Measurements from ENCODE around the gene HS3ST5. TPM values are rescaled to one million over a fixed set of nuclear protein-coding genes. Genes with fewer than 3 reads are reported as not detected.
"Not testable (repeated sequence)": the region's sequence is repeated elsewhere in the genome, so short reads cannot be mapped to it uniquely, and the experiment has no call there.

The HS3ST5 gene
- total RNA-seq, 1 experiment from 2014 or later, result 8.7 TPM

DNA sequence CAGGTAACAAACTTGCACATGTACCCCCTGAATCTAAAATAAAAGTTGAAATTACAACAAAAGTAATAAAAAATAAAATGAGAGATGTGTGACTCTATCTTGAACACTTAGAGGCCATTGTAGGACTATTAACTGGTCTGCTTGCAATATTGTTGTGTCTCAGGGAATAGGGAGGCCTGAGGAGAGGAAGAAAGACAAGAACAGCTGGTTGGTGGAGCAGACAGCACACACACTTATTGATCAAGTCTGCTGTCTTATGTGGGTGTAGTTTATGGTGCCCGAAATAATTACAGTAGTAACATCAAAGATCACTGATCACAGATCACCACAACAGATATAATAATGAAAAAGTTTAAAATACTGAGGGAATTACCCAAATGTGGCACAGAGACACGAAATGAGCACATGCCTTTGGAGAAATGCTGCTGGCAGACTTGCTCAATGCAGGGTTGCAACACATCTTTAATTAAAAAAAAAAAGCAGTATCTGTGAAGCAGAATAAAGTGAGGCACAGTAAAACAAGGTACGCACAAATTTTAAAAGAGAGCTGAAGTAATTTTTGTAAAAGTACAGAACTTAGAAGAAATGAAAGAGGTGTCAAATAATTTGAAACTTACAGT lies 261.8 kb downstream of the HS3ST5 start:
- Mint-ChIP-seq H3K4me1 (peaks cover 28% of the 10 kb centered on the region), H3K4me3 (no peak overlapping the region), H3K9me3 (peaks cover 11% of the 10 kb centered on the region), H3K27ac (no peak overlapping the region), H3K36me3 (peaks cover 24% of the 10 kb centered on the region), H3K27me3 (ENCODE audit: low read depth) (no peaks in the 10 kb centered on the region)
- TF ChIP-seq SMAD3 (CRISPR knock-in tag; IDR thresholded peaks at IDR 0.05; ENCODE audit: borderline replicate concordance), result no peak
- TF ChIP-seq, protein P1, sequence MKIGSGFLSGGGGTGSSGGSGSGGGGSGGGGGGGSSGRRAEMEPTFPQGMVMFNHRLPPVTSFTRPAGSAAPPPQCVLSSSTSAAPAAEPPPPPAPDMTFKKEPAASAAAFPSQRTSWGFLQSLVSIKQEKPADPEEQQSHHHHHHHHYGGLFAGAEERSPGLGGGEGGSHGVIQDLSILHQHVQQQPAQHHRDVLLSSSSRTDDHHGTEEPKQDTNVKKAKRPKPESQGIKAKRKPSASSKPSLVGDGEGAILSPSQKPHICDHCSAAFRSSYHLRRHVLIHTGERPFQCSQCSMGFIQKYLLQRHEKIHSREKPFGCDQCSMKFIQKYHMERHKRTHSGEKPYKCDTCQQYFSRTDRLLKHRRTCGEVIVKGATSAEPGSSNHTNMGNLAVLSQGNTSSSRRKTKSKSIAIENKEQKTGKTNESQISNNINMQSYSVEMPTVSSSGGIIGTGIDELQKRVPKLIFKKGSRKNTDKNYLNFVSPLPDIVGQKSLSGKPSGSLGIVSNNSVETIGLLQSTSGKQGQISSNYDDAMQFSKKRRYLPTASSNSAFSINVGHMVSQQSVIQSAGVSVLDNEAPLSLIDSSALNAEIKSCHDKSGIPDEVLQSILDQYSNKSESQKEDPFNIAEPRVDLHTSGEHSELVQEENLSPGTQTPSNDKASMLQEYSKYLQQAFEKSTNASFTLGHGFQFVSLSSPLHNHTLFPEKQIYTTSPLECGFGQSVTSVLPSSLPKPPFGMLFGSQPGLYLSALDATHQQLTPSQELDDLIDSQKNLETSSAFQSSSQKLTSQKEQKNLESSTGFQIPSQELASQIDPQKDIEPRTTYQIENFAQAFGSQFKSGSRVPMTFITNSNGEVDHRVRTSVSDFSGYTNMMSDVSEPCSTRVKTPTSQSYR (CRISPR knock-in tag; IDR thresholded peaks at IDR 0.05), result no peak
- TF ChIP-seq, protein P2, sequence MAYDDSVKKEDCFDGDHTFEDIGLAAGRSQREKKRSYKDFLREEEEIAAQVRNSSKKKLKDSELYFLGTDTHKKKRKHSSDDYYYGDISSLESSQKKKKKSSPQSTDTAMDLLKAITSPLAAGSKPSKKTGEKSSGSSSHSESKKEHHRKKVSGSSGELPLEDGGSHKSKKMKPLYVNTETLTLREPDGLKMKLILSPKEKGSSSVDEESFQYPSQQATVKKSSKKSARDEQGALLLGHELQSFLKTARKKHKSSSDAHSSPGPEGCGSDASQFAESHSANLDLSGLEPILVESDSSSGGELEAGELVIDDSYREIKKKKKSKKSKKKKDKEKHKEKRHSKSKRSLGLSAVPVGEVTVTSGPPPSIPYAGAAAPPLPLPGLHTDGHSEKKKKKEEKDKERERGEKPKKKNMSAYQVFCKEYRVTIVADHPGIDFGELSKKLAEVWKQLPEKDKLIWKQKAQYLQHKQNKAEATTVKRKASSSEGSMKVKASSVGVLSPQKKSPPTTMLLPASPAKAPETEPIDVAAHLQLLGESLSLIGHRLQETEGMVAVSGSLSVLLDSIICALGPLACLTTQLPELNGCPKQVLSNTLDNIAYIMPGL (CRISPR knock-in tag; IDR thresholded peaks at IDR 0.05), result no peak
- no peak for TF ChIP-seq SP1 (CRISPR knock-in tag; conservative IDR thresholded peaks at IDR 0.05)
- TF ChIP-seq ZNF416 (CRISPR knock-in tag; IDR thresholded peaks at IDR 0.05), result no peak
- TF ChIP-seq ZNF263 (CRISPR knock-in tag; IDR thresholded peaks at IDR 0.05; ENCODE audit: low read depth), result no peak
- TF ChIP-seq, protein P3, sequence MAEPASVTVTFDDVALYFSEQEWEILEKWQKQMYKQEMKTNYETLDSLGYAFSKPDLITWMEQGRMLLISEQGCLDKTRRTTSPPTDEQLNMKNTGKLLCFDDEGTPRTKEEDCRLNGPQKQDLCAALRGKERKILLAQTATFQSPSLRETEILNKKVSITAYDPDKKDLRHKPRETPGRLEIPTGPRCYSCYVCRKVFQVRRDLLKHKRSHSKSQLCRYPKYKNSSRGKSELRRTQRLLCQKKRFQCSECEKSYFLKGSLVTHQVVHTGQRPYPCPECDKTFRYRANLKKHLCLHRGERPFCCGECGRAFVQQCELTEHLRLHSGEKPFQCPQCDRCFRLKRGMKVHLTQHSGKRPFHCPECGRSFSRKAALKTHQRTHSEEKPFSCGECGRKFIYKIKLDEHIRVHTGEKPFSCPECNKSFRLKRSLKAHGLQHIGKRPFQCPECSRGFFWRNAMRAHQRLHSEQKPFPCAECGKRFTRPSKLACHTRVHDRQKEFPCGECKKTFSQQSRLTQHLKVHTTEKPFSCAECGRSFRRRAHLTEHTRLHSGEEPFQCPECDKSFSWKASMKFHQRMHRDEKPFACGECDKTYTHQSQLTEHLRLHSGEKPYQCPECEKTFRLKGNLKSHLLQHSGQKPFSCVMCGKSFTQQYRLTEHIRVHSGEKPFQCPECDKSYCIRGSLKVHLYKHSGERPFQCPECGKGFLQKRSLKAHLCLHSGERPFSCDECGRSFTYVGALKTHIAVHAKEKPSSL (CRISPR knock-in tag; conservative IDR thresholded peaks at IDR 0.05), result no peak
- no peak for TF ChIP-seq MXD4 (CRISPR knock-in tag; IDR thresholded peaks at IDR 0.05; ENCODE audit: borderline replicate concordance)
- no peak for TF ChIP-seq FOXK1 (CRISPR knock-in tag; IDR thresholded peaks at IDR 0.05)
- TF ChIP-seq, protein P4, sequence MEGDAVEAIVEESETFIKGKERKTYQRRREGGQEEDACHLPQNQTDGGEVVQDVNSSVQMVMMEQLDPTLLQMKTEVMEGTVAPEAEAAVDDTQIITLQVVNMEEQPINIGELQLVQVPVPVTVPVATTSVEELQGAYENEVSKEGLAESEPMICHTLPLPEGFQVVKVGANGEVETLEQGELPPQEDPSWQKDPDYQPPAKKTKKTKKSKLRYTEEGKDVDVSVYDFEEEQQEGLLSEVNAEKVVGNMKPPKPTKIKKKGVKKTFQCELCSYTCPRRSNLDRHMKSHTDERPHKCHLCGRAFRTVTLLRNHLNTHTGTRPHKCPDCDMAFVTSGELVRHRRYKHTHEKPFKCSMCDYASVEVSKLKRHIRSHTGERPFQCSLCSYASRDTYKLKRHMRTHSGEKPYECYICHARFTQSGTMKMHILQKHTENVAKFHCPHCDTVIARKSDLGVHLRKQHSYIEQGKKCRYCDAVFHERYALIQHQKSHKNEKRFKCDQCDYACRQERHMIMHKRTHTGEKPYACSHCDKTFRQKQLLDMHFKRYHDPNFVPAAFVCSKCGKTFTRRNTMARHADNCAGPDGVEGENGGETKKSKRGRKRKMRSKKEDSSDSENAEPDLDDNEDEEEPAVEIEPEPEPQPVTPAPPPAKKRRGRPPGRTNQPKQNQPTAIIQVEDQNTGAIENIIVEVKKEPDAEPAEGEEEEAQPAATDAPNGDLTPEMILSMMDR (IDR thresholded peaks at IDR 0.05), result no peak
- no peak for TF ChIP-seq NR1H2 (CRISPR knock-in tag; IDR thresholded peaks at IDR 0.05)
- TF ChIP-seq OVOL2 (CRISPR knock-in tag; IDR thresholded peaks at IDR 0.05; ENCODE audit: borderline replicate concordance), result no peak
- TF ChIP-seq, protein P5, sequence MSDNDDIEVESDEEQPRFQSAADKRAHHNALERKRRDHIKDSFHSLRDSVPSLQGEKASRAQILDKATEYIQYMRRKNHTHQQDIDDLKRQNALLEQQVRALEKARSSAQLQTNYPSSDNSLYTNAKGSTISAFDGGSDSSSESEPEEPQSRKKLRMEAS (CRISPR knock-in tag; IDR thresholded peaks at IDR 0.05), result no peak
- TF ChIP-seq CREM (CRISPR knock-in tag; IDR thresholded peaks at IDR 0.05), result no peak
- TF ChIP-seq, protein P6, sequence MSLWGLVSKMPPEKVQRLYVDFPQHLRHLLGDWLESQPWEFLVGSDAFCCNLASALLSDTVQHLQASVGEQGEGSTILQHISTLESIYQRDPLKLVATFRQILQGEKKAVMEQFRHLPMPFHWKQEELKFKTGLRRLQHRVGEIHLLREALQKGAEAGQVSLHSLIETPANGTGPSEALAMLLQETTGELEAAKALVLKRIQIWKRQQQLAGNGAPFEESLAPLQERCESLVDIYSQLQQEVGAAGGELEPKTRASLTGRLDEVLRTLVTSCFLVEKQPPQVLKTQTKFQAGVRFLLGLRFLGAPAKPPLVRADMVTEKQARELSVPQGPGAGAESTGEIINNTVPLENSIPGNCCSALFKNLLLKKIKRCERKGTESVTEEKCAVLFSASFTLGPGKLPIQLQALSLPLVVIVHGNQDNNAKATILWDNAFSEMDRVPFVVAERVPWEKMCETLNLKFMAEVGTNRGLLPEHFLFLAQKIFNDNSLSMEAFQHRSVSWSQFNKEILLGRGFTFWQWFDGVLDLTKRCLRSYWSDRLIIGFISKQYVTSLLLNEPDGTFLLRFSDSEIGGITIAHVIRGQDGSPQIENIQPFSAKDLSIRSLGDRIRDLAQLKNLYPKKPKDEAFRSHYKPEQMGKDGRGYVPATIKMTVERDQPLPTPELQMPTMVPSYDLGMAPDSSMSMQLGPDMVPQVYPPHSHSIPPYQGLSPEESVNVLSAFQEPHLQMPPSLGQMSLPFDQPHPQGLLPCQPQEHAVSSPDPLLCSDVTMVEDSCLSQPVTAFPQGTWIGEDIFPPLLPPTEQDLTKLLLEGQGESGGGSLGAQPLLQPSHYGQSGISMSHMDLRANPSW (CRISPR knock-in tag; conservative IDR thresholded peaks at IDR 0.05; ENCODE audit: low read depth), result no peak
- TF ChIP-seq EMX1 (CRISPR knock-in tag; IDR thresholded peaks at IDR 0.05), result no peak
- no peak for ATAC-seq
- no peak for DNase-seq (ENCODE audit: low spot score)
- ChIA-PET POLR2A (no interaction called here), CTCF (no interaction called here)

DNA sequence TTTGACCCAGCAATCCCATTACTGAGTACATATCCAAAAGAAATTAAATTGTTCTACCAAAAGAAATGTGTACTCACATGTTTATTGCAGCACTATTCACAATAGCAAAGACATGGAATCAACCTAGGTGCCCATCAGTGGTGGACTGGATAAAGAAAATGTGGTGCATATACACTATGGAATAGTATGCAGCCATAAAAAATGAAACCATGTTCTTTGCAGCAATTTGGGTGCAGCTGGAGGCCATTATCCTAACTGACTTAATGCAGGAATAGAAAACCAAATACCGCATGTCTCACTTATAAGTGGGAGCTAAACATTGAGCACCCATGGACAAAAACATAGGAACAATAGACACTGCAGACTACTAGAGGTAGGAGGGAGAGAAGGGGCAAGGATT lies 262.4 kb downstream of the HS3ST5 start:
- ATAC-seq; H3K27me3 Mint-ChIP-seq (ENCODE audit: low read depth); DNase-seq (ENCODE audit: low spot score); CTCF ChIA-PET; H3K27ac Mint-ChIP-seq; POLR2A ChIA-PET; H3K4me3 Mint-ChIP-seq: not testable (repeated sequence)
- H3K36me3 Mint-ChIP-seq, result peaks cover 24% of the 10 kb centered on the region
- peaks cover 11% of the 10 kb centered on the region for H3K9me3 Mint-ChIP-seq
- H3K4me1 Mint-ChIP-seq, result peaks cover 28% of the 10 kb centered on the region

Data from WTC11 (cell line).